Lung microvascular endothelial cell (primary cell): ENCODE measurements around the gene SGCG. TPM values are rescaled to one million over a fixed set of nuclear protein-coding genes. Genes with fewer than 3 reads are reported as not detected.
"Not testable (repeated sequence)": the region's sequence is repeated elsewhere in the genome, so short reads cannot be mapped to it uniquely, and the experiment has no call there.

Experiments
- DNase-seq, 2 donors: peaks; one replicate each; pipeline versions ENCODE4 v3.0.0 to v3.0.0-alpha.2; 2010; ENCODE audit warnings: low read depth in 2 of 2
- total RNA-seq: library from RNA; depleted of rRNA; stranded (reverse); fragments of >200 nt; gene quantifications from 2 replicates; pipeline ENCODE4 v1.2.1, GENCODE V29; 2014

The SGCG gene
- not detected in 2 replicates for total RNA-seq

- no peak for DNase-seq
Observed at GRCh38 chr13:23180711-23181110, at the start of gene SGCG. Gene SGCG (plus strand): TSS chr13:23180979. CDS start chr13:23203695, 22,716 bp downstream.

- no peak for DNase-seq
Observed at GRCh38 chr13:23134542-23134941, 46.2 kb upstream of the SGCG start.

- no peak for DNase-seq
Observed at GRCh38 chr13:23140492-23140891, 40.3 kb upstream of the SGCG start.

- no peak for DNase-seq
Observed at GRCh38 chr13:23141964-23142363, 38.8 kb upstream of the SGCG start.

GRCh38 chr13:23142607-23143006 lies 38.2 kb upstream of the SGCG start:
- not testable (repeated sequence) for DNase-seq

- no peak for DNase-seq
Observed at GRCh38 chr13:23144431-23144830, 36.3 kb upstream of the SGCG start.

- DNase-seq: no peak
Observed at GRCh38 chr13:23146006-23146405, 34.8 kb upstream of the SGCG start.

- DNase-seq: no peak
Observed at GRCh38 chr13:23146811-23147625, 33.8 kb upstream of the SGCG start.

- DNase-seq: no peak
Observed at GRCh38 chr13:23147827-23148226, 33.0 kb upstream of the SGCG start.

GRCh38 chr13:23157781-23158180 lies 23.0 kb upstream of the SGCG start:
- DNase-seq: no peak

GRCh38 chr13:23159205-23159759 lies 21.5 kb upstream of the SGCG start:
- peak; percentile 6 to 7 for DNase-seq

GRCh38 chr13:23159760-23160637 lies 20.8 kb upstream of the SGCG start:
- no peak for DNase-seq

GRCh38 chr13:23160638-23161480 lies 19.9 kb upstream of the SGCG start:
- DNase-seq: no peak

GRCh38 chr13:23161481-23161825 lies 19.3 kb upstream of the SGCG start:
- no peak for DNase-seq

GRCh38 chr13:23175920-23176319 lies 4.9 kb upstream of the SGCG start:
- peak in 1 of 2 donors; percentile 3 for DNase-seq

GRCh38 chr13:23182142-23182541 lies 1.4 kb downstream of the SGCG start:
- no peak for DNase-seq

GRCh38 chr13:23183292-23183691 lies 2.5 kb downstream of the SGCG start:
- DNase-seq: no peak

- no peak for DNase-seq
Observed at GRCh38 chr13:23185542-23185941, 4.8 kb downstream of the SGCG start.

GRCh38 chr13:23201870-23202269 lies 21.1 kb downstream of the SGCG start:
- DNase-seq: no peak

GRCh38 chr13:23202383-23202782 lies 21.6 kb downstream of the SGCG start:
- no peak for DNase-seq

GRCh38 chr13:23203516-23203915 lies 22.7 kb downstream of the SGCG start:
- DNase-seq: no peak
